Upper lobe of left lung (tissue), 6 donors: Measurements from ENCODE around the gene CTSO. TPM values are rescaled to one million over a fixed set of nuclear protein-coding genes. Genes with fewer than 3 reads are reported as not detected.
A peak's percentile ranks its signal among the peaks of the same experiment; 100 is the strongest.

Source experiments
- ATAC-seq, 2 donors: fragments of 200-7000 bp; cut with Tn5 transposase; one replicate each; pipeline ENCODE4 v1.9.1; 2022; ENCODE audit warnings: mild to moderate bottlenecking in 2 of 2, moderate library complexity in 2 of 2; ENCODE audit not compliant: low FRiP score in 2 of 2
- DNase-seq, 2 donors: peaks; one replicate each; pipeline ENCODE4 v3.0.0-alpha.2; 2019 to 2020
- H3K27ac ChIP-seq, 4 donors: fragments of 200-600 bp; sonication (generic); one replicate each; pipeline ENCODE4 v1.5.1; 2016 to 2019
- H3K27me3 ChIP-seq, 4 donors: fragments of 200-600 bp; sonication (generic); one replicate each; pipeline ENCODE4 v1.5.1; 2017 to 2019
- H3K36me3 ChIP-seq, 4 donors: fragments of 200-600 bp; sonication (generic); one replicate each; pipeline ENCODE4 v1.5.1; 2016 to 2019
- H3K4me1 ChIP-seq, 4 donors: fragments of 200-600 bp; sonication (generic); one replicate each; pipeline ENCODE4 v1.5.1; 2018 to 2019
- H3K4me3 ChIP-seq, 4 donors: fragments of 200-600 bp; sonication (generic); one replicate each; pipeline ENCODE4 v1.5.1; 2017 to 2019; ENCODE audit warnings: mild to moderate bottlenecking in 2 of 4, moderate library complexity in 1 of 4
- H3K9me3 ChIP-seq, 4 donors: fragments of 200-600 bp; sonication (generic); one replicate each; pipeline ENCODE4 v1.5.1; 2018 to 2019
- EP300 ChIP-seq, 4 donors: sonication (generic); formaldehyde crosslinking; IDR thresholded peaks; one replicate each; pipeline ENCODE4 v1.5.1; 2017; ENCODE audit warnings: antibody characterized with exemption in 4 of 4, control low read depth in 2 of 4
- POLR2A ChIP-seq, 4 donors: fragments of 450-650 bp; IDR thresholded peaks; one replicate each; pipeline ENCODE4 v1.5.1; 2016 to 2017; ENCODE audit warnings: antibody characterized with exemption in 4 of 4, mild to moderate bottlenecking in 2 of 4
- POLR2AphosphoS5 ChIP-seq, 2 donors: sonication (generic); formaldehyde crosslinking; IDR thresholded peaks; one replicate each; pipeline ENCODE4 v1.5.1; 2017; ENCODE audit warnings: antibody characterized with exemption in 2 of 2
- WGBS, 2 donors: methylation state at CpG; one replicate each; pipeline ENCODE4 v1.1.5; 2017 to 2018; 5-methylcytosine and 5-hydroxymethylcytosine counted together
- total RNA-seq, 6 donors: library from RNA; depleted of rRNA in 4 of 6; stranded (reverse); fragments of >200 nt in 4 of 6; gene quantifications; one replicate each; pipeline versions ENCODE4 v1.1.0 to v1.2.1, GENCODE V29; 2016 to 2021
- TF ChIP-seq, protein P1 (sequence below), 6 experiments: fragments of 450-650 bp in 4 of 6; fragments of 200-600 bp in 2 of 6; sonication (generic) in 2 of 6; IDR thresholded peaks; one replicate each; pipeline ENCODE4 v1.5.1; 2016 to 2019; ENCODE audit warnings: antibody characterized with exemption in 6 of 6
- donor health status: DM: no; HTN: no; CAD: no; lungs with moderate emphysema.
- donor health status: DM: no; HTN: yes; CAD: no; lungs with severe emphysema.

Gene CTSO, protein sequence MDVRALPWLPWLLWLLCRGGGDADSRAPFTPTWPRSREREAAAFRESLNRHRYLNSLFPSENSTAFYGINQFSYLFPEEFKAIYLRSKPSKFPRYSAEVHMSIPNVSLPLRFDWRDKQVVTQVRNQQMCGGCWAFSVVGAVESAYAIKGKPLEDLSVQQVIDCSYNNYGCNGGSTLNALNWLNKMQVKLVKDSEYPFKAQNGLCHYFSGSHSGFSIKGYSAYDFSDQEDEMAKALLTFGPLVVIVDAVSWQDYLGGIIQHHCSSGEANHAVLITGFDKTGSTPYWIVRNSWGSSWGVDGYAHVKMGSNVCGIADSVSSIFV
- total RNA-seq: 10 to 100 TPM in 5 of 6 donors, 1 to 10 TPM in 1; 9.4 to 34.7 (median 22.5) TPM

GRCh38 chr4:155953151-155954117 lies at the start of gene CTSO:
CTSO (minus strand) TSS chr4:155953866; CDS start chr4:155953847, 19 bp downstream.
- peak; percentile 89 to 97 for ATAC-seq
- peak; percentile 72 to 93 for DNase-seq
- 0 to 10% methylated on average over 29 to 32 of the region's 58 CpGs for WGBS, 2 donors
- TF ChIP-seq EP300 (IDR thresholded peaks at IDR 0.05) (no peak), POLR2A (IDR thresholded peaks at IDR 0.05) (peak in 3 of 4 donors; percentile 64 to 85 (median 83)), POLR2AphosphoS5 (IDR thresholded peaks at IDR 0.05) (peak in 1 of 2 donors; percentile 29)
- TF ChIP-seq, protein P1, sequence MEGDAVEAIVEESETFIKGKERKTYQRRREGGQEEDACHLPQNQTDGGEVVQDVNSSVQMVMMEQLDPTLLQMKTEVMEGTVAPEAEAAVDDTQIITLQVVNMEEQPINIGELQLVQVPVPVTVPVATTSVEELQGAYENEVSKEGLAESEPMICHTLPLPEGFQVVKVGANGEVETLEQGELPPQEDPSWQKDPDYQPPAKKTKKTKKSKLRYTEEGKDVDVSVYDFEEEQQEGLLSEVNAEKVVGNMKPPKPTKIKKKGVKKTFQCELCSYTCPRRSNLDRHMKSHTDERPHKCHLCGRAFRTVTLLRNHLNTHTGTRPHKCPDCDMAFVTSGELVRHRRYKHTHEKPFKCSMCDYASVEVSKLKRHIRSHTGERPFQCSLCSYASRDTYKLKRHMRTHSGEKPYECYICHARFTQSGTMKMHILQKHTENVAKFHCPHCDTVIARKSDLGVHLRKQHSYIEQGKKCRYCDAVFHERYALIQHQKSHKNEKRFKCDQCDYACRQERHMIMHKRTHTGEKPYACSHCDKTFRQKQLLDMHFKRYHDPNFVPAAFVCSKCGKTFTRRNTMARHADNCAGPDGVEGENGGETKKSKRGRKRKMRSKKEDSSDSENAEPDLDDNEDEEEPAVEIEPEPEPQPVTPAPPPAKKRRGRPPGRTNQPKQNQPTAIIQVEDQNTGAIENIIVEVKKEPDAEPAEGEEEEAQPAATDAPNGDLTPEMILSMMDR (IDR thresholded peaks at IDR 0.05): peak; percentile 44 to 69 (median 54)
- Histone ChIP-seq H3K9me3 (no peaks in the 10 kb centered on the region), H3K27me3 (no peaks in the 10 kb centered on the region), H3K4me3 (peak within 1 kb of the TSS; percentile 55 to 87 (median 63)), H3K36me3 (no peaks in the 10 kb centered on the region), H3K27ac (peak within 1 kb of the TSS; percentile 97 to 99 (median 98)), H3K4me1 (peaks cover 0 to 12% (median 6%) of the 10 kb centered on the region in 4 donors)

GRCh38 chr4:156000491-156000890 lies 46.8 kb upstream of the CTSO start:
- Histone ChIP-seq H3K4me3 (no peak overlapping the region), H3K27me3 (no peaks in the 10 kb centered on the region), H3K36me3 (no peaks in the 10 kb centered on the region), H3K27ac (no peak overlapping the region), H3K4me1 (no peaks in the 10 kb centered on the region), H3K9me3 (no peaks in the 10 kb centered on the region)
- ATAC-seq (no peak), DNase-seq (no peak)
- WGBS, 2 donors: 79 to 80% methylated on average over 3 of the region's 3 CpGs
- TF ChIP-seq EP300 (IDR thresholded peaks at IDR 0.05): no peak
- no peak for TF ChIP-seq POLR2AphosphoS5 (IDR thresholded peaks at IDR 0.05)
- TF ChIP-seq, protein P1 (IDR thresholded peaks at IDR 0.05): no peak
- no peak for TF ChIP-seq POLR2A (IDR thresholded peaks at IDR 0.05)

DNA sequence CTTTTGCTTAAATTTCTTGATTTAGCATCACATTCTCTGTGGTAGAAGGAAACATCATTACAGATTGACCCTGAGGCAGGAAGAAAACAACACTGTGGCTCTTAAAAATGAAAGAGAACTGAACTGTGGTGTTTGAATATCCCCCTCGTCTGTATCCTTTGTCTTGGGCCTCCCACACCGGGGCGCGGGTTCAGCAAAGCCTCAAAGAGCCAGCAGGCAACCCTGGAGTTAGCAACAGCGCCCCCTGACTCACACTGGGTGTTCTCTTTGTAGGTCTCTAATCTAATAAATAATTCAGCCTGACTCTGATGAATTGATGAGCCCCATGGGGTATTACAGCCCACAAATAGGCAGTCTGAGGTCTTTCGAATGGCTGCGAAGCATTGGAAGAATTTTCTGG lies 46.1 kb upstream of the CTSO start:
- Histone ChIP-seq H3K36me3 (no peaks in the 10 kb centered on the region), H3K9me3 (no peaks in the 10 kb centered on the region), H3K27me3 (no peaks in the 10 kb centered on the region), H3K4me1 (no peaks in the 10 kb centered on the region), H3K27ac (no peak overlapping the region), H3K4me3 (no peak overlapping the region)
- no peak for TF ChIP-seq POLR2AphosphoS5 (IDR thresholded peaks at IDR 0.05)
- TF ChIP-seq, protein P1 (IDR thresholded peaks at IDR 0.05): no peak
- no peak for TF ChIP-seq POLR2A (IDR thresholded peaks at IDR 0.05)
- TF ChIP-seq EP300 (IDR thresholded peaks at IDR 0.05): no peak
- ATAC-seq: no peak
- WGBS, 2 donors: 25 to 36% methylated on average over 7 of the region's 7 CpGs
- DNase-seq: no peak

DNA sequence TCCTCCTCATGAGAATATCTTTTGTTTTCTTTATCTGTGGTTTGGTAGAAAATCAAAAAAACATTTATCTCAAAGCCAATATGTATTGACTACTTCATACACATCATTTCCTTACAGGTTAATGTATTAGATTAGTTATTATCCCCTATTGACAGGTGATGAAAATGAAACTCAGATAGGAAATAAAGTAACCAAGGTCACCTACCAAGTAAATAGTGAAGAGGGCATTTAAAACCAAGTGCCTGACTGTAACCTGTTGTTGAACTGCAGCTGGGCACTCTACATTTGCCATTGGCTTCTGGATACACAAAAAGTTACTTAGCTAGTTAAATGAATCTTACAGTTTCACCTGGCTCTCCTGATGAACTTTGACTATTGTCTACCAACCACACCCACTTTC lies 41.4 kb upstream of the CTSO start:
- no peak overlapping the region for H3K4me3 ChIP-seq
- TF ChIP-seq POLR2A (IDR thresholded peaks at IDR 0.05) (no peak), EP300 (IDR thresholded peaks at IDR 0.05) (no peak), POLR2AphosphoS5 (IDR thresholded peaks at IDR 0.05) (no peak)
- TF ChIP-seq, protein P1 (IDR thresholded peaks at IDR 0.05): no peak
- no peaks in the 10 kb centered on the region for H3K36me3 ChIP-seq
- H3K9me3 ChIP-seq: no peaks in the 10 kb centered on the region
- ATAC-seq (no peak), DNase-seq (no peak)
- H3K4me1 ChIP-seq: no peaks in the 10 kb centered on the region
- no peak overlapping the region for H3K27ac ChIP-seq
- H3K27me3 ChIP-seq: no peaks in the 10 kb centered on the region
